Sigmoid colon (tissue), 7 donors: ENCODE data around the gene KIAA0232. TPM values are rescaled to one million over a fixed set of nuclear protein-coding genes. Genes with fewer than 3 reads are reported as not detected.

ENCODE experiments used
- DNase-seq: peaks from one replicate; pipeline ENCODE4 v3.0.0-alpha.2; 2019
- H3K27ac ChIP-seq, 4 donors: fragments of 200-600 bp; sonication (generic); one replicate each; pipeline ENCODE4 v1.5.1; 2016 to 2019; ENCODE audit warnings: mild to moderate bottlenecking in 1 of 4
- H3K27me3 ChIP-seq, 3 donors: fragments of 200-600 bp; sonication (generic); one replicate each; pipeline ENCODE4 v1.5.1; 2019; ENCODE audit warnings: mild to moderate bottlenecking in 1 of 3
- H3K36me3 ChIP-seq, 4 donors: fragments of 200-600 bp; sonication (generic); one replicate each; pipeline ENCODE4 v1.5.1; 2016 to 2019
- H3K4me1 ChIP-seq, 4 donors: fragments of 200-600 bp; sonication (generic); one replicate each; pipeline ENCODE4 v1.5.1; 2017 to 2019
- H3K4me3 ChIP-seq, 4 donors: fragments of 200-600 bp; sonication (generic); one replicate each; pipeline ENCODE4 v1.5.1; 2017 to 2019; ENCODE audit warnings: mild to moderate bottlenecking in 2 of 4, moderate library complexity in 1 of 4
- H3K9me3 ChIP-seq, 4 donors: fragments of 200-600 bp in 3 of 4; sonication (generic) in 3 of 4; one replicate each; pipeline versions ENCODE4 v1.5.1 to v1.6.1; 2013 to 2019
- CTCF ChIP-seq, 4 experiments: fragments of 450-650 bp in 3 of 4; fragments of 200-600 bp in 1 of 4; IDR thresholded peaks; one replicate each; pipeline ENCODE4 v1.5.1; 2016 to 2019; ENCODE audit warnings: antibody characterized with exemption in 4 of 4, mild to moderate bottlenecking in 3 of 4, moderate library complexity in 2 of 4
- EP300 ChIP-seq, 4 donors: sonication (generic); formaldehyde crosslinking; IDR thresholded peaks; one replicate each; pipeline ENCODE4 v1.6.1; 2017; ENCODE audit warnings: antibody characterized with exemption in 4 of 4
- POLR2A ChIP-seq, 2 donors: fragments of 450-650 bp; IDR thresholded peaks; one replicate each; pipeline ENCODE4 v1.6.1; 2016; ENCODE audit warnings: antibody characterized with exemption in 2 of 2, mild to moderate bottlenecking in 2 of 2, moderate library complexity in 2 of 2
- POLR2AphosphoS5 ChIP-seq, 4 donors: sonication (generic); formaldehyde crosslinking; IDR thresholded peaks; one replicate each; pipeline ENCODE4 v1.6.1; 2017; ENCODE audit warnings: antibody characterized with exemption in 4 of 4
- whole genome bisulfite sequencing, 2 donors: extraction: QIAGEN DNeasy Blood & Tissue Kit; methylation state at CpG; one replicate each; pipeline ENCODE4 v1.1.7; 2013; 5-methylcytosine and 5-hydroxymethylcytosine counted together
- intact Hi-C: fragments of 100-400 bp; cut with DNase I; formaldehyde crosslinking; loops from one replicate; pipeline ENCODE4 v1.15.1; 2023
- polyA plus RNA-seq, 3 donors: library from polyadenylated mRNA; stranded (reverse); fragments of 200-250 nt; gene quantifications; one replicate each; pipeline ENCODE4 v1.2.3, GENCODE V29; 2013
- total RNA-seq, 4 donors: library from RNA; depleted of rRNA; stranded (reverse); fragments of >200 nt; gene quantifications; one replicate each; pipeline ENCODE4 v1.1.0, GENCODE V29; 2016
- donor health status: healthy with polysubstance abuse.
- donor health status: Bipolar disorder and iron deficiency.
- donor health status: healthy.

The KIAA0232 gene
- total and polyA plus RNA-seq, 7 donors: 7.8 to 67.9 (median 23.8) TPM

DNA sequence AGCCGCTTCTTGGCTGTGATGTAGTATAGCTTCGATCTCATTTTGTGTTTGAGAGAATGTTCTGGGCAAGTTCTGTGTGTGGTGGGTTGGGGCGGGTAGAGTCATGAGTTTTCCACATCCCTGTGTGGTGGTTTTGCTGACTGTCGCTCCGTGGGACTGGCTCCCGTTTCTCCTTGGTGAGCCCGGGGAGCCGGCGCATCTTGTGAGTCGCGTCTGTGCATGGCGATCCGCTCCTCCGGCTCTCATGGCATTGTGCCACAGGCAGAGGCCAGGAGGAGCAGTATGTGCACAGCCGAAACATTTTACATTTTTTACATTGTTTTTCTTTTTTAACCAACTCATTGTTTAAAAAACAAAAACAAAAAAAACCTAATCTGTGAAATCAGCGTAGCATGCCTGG is 99.4 kb downstream of the KIAA0232 start:
- intact Hi-C loops: no loop called here
- no peak overlapping the region for H3K27ac ChIP-seq
- H3K4me1 ChIP-seq: peaks cover 0 to 17% (median 13%) of the 10 kb centered on the region in 4 donors
- WGBS, 2 donors: 93 to 94% methylated on average over 16 of the region's 16 CpGs
- H3K36me3 ChIP-seq: peaks cover 5 to 62% (median 33%) of the 10 kb centered on the region in 4 donors
- TF ChIP-seq POLR2AphosphoS5 (IDR thresholded peaks at IDR 0.05): no peak
- no peak for TF ChIP-seq POLR2A (IDR thresholded peaks at IDR 0.05)
- no peak for TF ChIP-seq CTCF (IDR thresholded peaks at IDR 0.05)
- no peak for TF ChIP-seq EP300 (IDR thresholded peaks at IDR 0.05)
- H3K27me3 ChIP-seq: no peaks in the 10 kb centered on the region
- no peak for DNase-seq
- no peak overlapping the region for H3K4me3 ChIP-seq
- H3K9me3 ChIP-seq: no peaks in the 10 kb centered on the region

DNA sequence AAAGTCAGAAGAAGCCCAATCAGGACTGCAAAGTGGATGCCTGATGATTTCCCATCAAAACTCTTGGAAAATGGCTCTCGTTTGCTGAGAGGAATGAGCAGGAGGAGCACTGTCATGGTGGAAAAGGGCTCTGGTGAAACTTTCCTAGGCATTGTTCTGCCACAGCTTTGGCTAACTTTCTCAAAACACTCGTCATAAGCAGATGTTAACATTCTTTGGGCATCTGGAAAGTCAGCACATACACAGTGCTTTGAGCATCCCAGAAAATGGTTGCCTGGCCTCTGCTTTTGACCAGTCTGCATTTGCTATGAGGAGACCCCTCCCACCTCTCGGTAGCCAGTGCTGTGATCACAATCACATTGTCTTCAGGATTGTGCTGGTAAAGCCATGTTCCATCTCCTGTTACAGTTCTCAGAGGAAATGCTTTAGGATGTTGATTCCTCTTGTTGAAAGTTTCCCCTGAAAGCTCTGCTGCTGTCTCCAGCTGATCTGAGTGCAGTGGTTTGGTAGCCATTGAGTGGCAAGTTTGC is 101.9 kb downstream of the KIAA0232 start:
- Histone ChIP-seq H3K4me1 (peaks cover 0 to 17% (median 13%) of the 10 kb centered on the region in 4 donors), H3K27ac (no peak overlapping the region), H3K27me3 (no peaks in the 10 kb centered on the region), H3K9me3 (no peaks in the 10 kb centered on the region), H3K36me3 (peaks cover 5 to 37% (median 15%) of the 10 kb centered on the region in 4 donors), H3K4me3 (no peak overlapping the region)
- DNase-seq: no peak
- intact Hi-C loops: no loop called here
- 82 to 89% methylated on average over 3 of the region's 3 CpGs for WGBS, 2 donors
- TF ChIP-seq CTCF (IDR thresholded peaks at IDR 0.05): no peak
- TF ChIP-seq EP300 (IDR thresholded peaks at IDR 0.05): no peak

DNA sequence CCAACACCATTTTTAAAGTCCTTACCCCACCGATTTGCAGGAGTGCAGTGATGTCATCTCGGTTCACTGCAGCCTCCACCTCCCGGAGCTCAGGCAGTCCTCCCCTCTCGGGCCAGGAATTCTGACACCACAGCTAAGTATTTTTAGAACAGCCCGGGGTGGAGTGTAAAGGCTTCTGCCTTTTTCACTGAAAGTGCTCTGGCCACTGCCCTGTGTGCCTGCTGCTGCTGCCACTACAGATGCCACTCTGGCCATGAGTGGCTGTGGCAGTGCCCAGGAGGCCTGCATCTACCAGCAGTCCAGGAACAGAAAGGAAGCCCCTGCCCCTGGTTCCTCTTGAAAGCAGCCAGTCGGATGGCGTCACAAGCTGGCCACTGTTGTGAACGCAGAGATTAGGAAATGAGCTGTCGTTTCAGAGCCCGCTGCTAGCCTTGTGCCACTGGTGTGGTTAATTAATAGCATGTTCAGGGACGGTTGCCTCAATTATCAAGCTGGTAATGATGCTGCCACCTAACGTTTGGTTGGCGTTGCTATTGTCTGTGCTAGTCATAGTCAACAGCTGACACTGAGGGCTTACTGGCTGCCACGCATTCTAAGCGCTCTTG is 103.5 kb downstream of the KIAA0232 start:
- no peaks in the 10 kb centered on the region for H3K9me3 ChIP-seq
- TF ChIP-seq EP300 (IDR thresholded peaks at IDR 0.05): no peak
- TF ChIP-seq CTCF (IDR thresholded peaks at IDR 0.05): peak in 1 of 4 experiments; percentile 17
- peak in 1 of 4 donors; percentile 10 for TF ChIP-seq POLR2AphosphoS5 (IDR thresholded peaks at IDR 0.05)
- peak overlapping the region; percentile 58 to 78 (median 74) for H3K27ac ChIP-seq
- peaks cover 5 to 24% (median 12%) of the 10 kb centered on the region in 4 donors for H3K36me3 ChIP-seq
- intact Hi-C loops: no loop called here
- H3K4me3 ChIP-seq: no peak overlapping the region
- H3K27me3 ChIP-seq: no peaks in the 10 kb centered on the region
- peak; percentile 82 for DNase-seq
- H3K4me1 ChIP-seq: peaks cover 0 to 17% (median 13%) of the 10 kb centered on the region in 4 donors
- WGBS, 2 donors: 45 to 52% methylated on average over 15 of the region's 15 CpGs

DNA sequence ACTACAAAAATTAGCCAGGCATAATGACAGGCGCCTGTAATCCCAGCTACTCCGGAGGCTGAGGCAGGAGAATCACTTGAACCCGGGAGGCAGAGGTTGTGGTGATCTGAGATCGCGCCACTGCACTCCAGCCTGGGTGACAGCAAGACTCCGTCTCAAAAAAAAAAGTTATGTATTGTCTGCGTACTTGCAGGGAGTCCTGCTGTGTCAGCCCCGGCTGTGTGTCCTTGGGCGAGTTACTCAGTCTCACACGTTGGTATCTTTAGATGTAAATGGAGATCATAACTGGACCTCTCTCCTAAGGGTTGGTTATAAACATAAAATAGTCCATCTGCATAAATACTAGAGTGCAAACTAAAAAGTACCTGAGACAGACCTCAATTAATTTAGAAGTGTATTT is 104.4 kb downstream of the KIAA0232 start:
- H3K36me3 ChIP-seq: peaks cover 0 to 16% (median 4%) of the 10 kb centered on the region in 4 donors
- H3K9me3 ChIP-seq: no peaks in the 10 kb centered on the region
- WGBS, 2 donors: 69 to 82% methylated on average over 10 of the region's 10 CpGs
- H3K4me1 ChIP-seq: peaks cover 0 to 17% (median 15%) of the 10 kb centered on the region in 4 donors
- H3K27me3 ChIP-seq: no peaks in the 10 kb centered on the region
- H3K4me3 ChIP-seq: no peak overlapping the region
- no peak for DNase-seq
- TF ChIP-seq POLR2AphosphoS5 (IDR thresholded peaks at IDR 0.05) (no peak), EP300 (IDR thresholded peaks at IDR 0.05) (no peak), POLR2A (IDR thresholded peaks at IDR 0.05) (no peak), CTCF (IDR thresholded peaks at IDR 0.05) (no peak)
- intact Hi-C loops: no loop called here
- peak overlapping the region in 3 of 4 donors; percentile 74 to 78 (median 75) for H3K27ac ChIP-seq
